Measurements from ENCODE around the gene MICALL1.

MICALL1 gene

GRCh38 chr22:37961062-37961461 is 55.0 kb downstream of the MICALL1 start:
- Histone ChIP-seq H3K4me1 (ENCODE audit: insufficient read depth, poor library complexity, severe bottlenecking) (no peaks in the 10 kb centered on the region), H3K27me3 (ENCODE audit: insufficient read depth, poor library complexity, severe bottlenecking) (no peaks in the 10 kb centered on the region), H3K4me3 (ENCODE audit: severe bottlenecking) (no peak overlapping the region), H3K27ac (ENCODE audit: poor library complexity, severe bottlenecking) (no peak overlapping the region), H3K36me3 (ENCODE audit: low read depth) (peaks cover 76% of the 10 kb centered on the region), H3K9me3 (ENCODE audit: severe bottlenecking) (no peaks in the 10 kb centered on the region)
- ATAC-seq (ENCODE audit: low read depth) (no peak), DNase-seq (ENCODE audit: low spot score) (no peak)
- no peak for TF ChIP-seq CTCF (IDR thresholded peaks at IDR 0.05; ENCODE audit: poor library complexity, severe bottlenecking)

- Histone ChIP-seq H3K27me3 (ENCODE audit: insufficient read depth, poor library complexity, severe bottlenecking) (no peaks in the 10 kb centered on the region), H3K4me1 (ENCODE audit: insufficient read depth, poor library complexity, severe bottlenecking) (no peaks in the 10 kb centered on the region), H3K4me3 (ENCODE audit: severe bottlenecking) (no peak overlapping the region), H3K9me3 (ENCODE audit: severe bottlenecking) (no peaks in the 10 kb centered on the region), H3K36me3 (ENCODE audit: low read depth) (peaks cover 62% of the 10 kb centered on the region), H3K27ac (ENCODE audit: poor library complexity, severe bottlenecking) (no peak overlapping the region)
- DNase-seq (ENCODE audit: low spot score) (no peak), ATAC-seq (ENCODE audit: low read depth) (no peak)
- TF ChIP-seq CTCF (IDR thresholded peaks at IDR 0.05; ENCODE audit: poor library complexity, severe bottlenecking), result no peak
Measured at GRCh38 chr22:37965940-37966664, 60.0 kb downstream of the MICALL1 start.

GRCh38 chr22:37967147-37967546 is 61.0 kb downstream of the MICALL1 start:
- DNase-seq (ENCODE audit: low spot score), result no peak
- no peak overlapping the region for H3K4me3 ChIP-seq (ENCODE audit: severe bottlenecking)
- no peak for ATAC-seq (ENCODE audit: low read depth)
- no peak for TF ChIP-seq CTCF (IDR thresholded peaks at IDR 0.05; ENCODE audit: poor library complexity, severe bottlenecking)
- H3K27ac ChIP-seq (ENCODE audit: poor library complexity, severe bottlenecking), result no peak overlapping the region
- no peaks in the 10 kb centered on the region for H3K4me1 ChIP-seq (ENCODE audit: insufficient read depth, poor library complexity, severe bottlenecking)
- no peaks in the 10 kb centered on the region for H3K9me3 ChIP-seq (ENCODE audit: severe bottlenecking)
- no peaks in the 10 kb centered on the region for H3K27me3 ChIP-seq (ENCODE audit: insufficient read depth, poor library complexity, severe bottlenecking)
- H3K36me3 ChIP-seq (ENCODE audit: low read depth), result peaks cover 52% of the 10 kb centered on the region

DNA sequence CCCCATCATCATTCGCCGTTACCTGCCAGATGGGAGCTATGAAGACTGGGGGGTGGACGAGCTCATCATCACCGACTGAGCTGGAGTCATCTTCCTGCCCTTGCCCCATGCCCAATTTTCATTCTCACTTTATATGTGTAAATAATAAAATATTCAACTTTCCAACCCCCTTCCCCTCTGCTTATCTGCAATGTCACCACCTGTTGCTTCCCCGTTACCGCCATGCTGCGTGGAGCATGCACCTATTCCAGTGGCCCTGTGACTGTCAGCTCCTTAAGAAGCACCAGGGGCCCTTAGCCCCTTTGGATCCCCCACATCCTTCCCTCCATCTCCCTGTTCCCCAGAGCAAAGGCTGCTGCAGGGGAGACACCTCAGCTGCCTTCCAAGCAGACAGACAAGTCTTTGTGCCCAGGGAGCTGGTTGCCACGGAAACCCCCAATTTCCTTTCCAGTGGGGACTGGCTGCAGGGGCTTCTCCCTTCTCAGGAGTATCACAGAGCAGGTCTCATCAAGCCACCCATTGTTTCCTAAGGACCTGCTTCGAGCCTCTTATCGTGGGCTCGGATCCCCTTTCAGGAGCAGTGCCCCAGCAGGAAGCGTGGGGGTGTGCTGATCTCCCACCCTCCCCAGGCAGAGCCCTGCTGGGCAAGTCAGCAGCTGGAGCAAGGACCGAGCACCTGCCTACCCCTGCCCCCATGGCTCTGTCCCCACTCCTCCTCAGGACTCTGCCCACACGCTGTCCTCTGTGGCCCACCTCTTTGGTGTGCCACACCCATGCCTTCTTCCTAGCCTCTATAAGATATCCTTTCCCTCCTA is 61.7 kb downstream of the MICALL1 start:
- Histone ChIP-seq H3K4me1 (ENCODE audit: insufficient read depth, poor library complexity, severe bottlenecking) (no peaks in the 10 kb centered on the region), H3K36me3 (ENCODE audit: low read depth) (peaks cover 45% of the 10 kb centered on the region), H3K27ac (ENCODE audit: poor library complexity, severe bottlenecking) (no peak overlapping the region), H3K9me3 (ENCODE audit: severe bottlenecking) (no peaks in the 10 kb centered on the region), H3K27me3 (ENCODE audit: insufficient read depth, poor library complexity, severe bottlenecking) (no peaks in the 10 kb centered on the region), H3K4me3 (ENCODE audit: severe bottlenecking) (no peak overlapping the region)
- ATAC-seq (ENCODE audit: low read depth) (no peak), DNase-seq (ENCODE audit: low spot score) (no peak)
- no peak for TF ChIP-seq CTCF (IDR thresholded peaks at IDR 0.05; ENCODE audit: poor library complexity, severe bottlenecking)
